GM18907 (cell line): Measurements from ENCODE around the gene LBH.
"Not testable (repeated sequence)": the region's sequence is repeated elsewhere in the genome, so short reads cannot be mapped to it uniquely, and the experiment has no call there.

Source experiments
- ATAC-seq: cut with Tn5 transposase; IDR thresholded peaks from one replicate; pipeline ENCODE4 v1.9.1; 2021; ENCODE audit warnings: mild to moderate bottlenecking, moderate library complexity; ENCODE audit not compliant: unreplicated experiment

LBH gene

DNA sequence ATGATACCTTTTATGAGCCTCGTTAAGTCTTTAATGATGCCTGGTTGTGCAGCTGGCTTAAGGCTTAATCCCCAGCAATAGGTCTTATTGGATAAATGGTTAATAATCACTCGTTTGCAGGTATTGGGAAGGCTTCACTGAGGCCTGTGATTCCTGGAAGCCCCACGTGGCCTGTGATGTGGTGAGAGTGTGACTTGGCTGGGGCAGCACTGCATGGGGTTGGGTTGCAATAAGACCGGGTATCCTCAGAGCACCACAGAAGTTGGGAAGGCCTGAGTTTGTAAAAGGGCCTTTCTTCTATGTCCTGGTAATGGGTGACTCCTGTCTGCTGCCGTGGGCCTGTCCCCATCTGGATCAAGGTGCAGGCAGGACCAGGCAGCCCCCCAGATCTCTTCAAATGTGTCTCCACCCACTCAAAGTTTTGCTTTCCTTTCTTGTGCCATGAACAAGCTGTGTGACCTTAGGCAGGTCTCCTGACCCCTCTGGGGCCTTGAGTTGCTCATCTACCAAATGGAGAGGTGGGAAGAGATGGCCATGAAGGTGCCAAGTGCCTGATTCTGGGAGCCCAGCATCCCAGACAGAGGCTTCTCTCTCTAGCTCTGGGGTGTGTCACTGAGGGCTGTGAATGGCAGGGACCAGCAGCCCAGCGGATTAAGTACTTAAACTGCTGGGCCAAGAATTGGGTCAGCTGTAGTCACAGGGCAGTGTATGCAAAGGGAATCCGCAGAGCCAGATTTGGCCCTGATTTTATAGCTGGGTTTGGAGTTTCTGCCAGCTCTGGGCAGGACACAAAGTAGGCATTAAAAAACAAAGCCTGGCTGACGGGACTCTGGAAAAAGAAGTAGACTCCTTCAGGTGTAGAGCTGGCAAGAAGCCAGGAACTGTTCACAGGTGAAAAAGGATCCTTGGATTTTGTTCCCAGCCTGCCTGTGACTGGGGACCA is 24.4 kb downstream of the LBH start:
- ATAC-seq = no peak

- no peak for ATAC-seq
These were observed 26.2 kb downstream of the LBH start for GRCh38 chr2:30257266-30258214.

GRCh38 chr2:30259071-30259470 is 27.7 kb downstream of the LBH start:
- ATAC-seq = no peak

- no peak for ATAC-seq
These were observed 28.7 kb downstream of the LBH start for GRCh38 chr2:30259827-30260679.

DNA sequence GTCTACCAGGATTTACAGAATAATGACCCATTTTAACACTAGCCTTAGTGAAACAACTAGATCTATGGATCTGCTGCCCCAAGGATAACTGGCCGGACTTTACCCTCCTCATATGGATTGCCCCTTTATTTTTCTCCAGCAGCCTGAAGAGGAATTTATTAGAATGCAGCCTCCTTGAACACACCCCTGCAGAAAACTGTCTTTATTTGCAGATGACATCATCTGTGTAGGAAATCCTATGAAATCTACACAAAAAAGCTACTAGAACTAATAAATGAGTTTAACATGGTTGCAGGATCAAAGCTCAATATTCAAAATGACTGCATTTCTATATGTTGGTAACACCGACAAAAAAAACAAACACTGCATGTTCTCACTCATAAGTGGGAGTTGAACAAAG is 29.6 kb downstream of the LBH start:
- no peak for ATAC-seq

GRCh38 chr2:30261695-30262211 is 30.4 kb downstream of the LBH start:
- no peak for ATAC-seq

- no peak for ATAC-seq
These were observed 31.5 kb downstream of the LBH start for GRCh38 chr2:30262716-30263309.

GRCh38 chr2:30264274-30264673 is 32.9 kb downstream of the LBH start:
- no peak for ATAC-seq

- no peak for ATAC-seq
These were observed 34.0 kb downstream of the LBH start for GRCh38 chr2:30265052-30266015.

DNA sequence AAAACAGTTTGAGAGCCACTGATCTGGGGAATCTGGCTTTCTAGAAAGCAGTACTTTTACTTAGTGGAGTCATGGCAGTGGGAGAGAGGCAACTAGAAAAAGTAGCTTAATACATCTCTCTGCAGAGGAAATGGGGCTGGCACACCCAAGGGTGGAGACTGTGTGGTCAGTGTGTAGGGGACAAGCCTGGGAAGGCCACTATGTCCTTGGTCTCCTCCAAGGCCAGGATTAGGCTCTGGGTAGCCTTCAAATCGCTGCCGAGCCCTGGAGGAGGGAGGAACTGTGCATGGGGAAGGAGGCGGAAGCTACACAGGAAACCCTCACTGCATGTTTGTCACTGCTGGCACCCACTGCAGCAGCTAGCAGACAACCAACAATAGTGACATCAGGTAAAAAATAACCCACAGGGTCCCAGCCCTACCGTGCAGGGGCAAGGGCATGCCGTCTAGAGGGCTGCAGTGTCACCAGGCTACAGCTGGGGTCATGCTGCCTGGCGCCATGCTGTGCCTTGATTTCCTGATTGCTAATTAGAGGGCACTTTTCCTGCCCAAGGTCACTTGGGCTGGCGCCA is 34.8 kb downstream of the LBH start:
- ATAC-seq = peak; percentile 60

- no peak for ATAC-seq
These were observed 35.4 kb downstream of the LBH start for GRCh38 chr2:30266705-30267104.

DNA sequence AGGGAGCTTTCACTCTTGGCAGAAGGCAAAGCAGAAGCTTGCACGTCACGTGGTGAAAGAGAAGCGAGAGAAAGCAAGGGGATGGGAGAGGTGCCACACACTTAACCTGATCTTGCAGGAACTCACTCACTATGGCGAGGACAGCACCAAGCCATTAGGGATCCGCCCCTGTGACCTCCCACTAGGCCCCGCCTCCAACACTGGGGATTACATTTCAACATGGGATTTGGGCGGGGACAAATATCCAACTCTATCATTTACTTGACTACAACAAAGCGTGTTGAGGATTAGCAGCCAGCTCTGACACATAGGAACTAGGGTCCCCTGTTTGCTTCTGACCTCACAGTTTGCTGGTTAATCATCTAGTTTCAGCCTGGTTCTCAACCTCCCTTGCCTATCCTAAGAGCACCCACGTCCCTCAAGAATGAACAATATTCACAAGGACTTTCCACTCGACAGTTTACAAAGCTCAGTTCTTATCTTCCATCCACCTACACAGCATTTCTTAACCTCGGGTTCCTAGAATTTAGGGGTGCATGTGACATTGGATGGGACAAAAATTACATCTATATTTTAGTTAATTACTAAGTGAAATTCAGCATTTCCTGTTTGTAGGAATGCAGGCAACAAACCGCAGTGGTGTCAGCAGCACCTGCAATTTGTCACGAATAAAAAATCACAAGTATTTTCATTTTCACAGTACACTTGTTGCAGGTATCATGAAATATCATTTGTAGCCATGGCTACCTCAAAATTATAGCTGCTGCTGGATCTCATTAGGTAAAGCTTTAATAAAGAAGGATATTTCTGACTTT is 36.0 kb downstream of the LBH start:
- ATAC-seq = no peak

DNA sequence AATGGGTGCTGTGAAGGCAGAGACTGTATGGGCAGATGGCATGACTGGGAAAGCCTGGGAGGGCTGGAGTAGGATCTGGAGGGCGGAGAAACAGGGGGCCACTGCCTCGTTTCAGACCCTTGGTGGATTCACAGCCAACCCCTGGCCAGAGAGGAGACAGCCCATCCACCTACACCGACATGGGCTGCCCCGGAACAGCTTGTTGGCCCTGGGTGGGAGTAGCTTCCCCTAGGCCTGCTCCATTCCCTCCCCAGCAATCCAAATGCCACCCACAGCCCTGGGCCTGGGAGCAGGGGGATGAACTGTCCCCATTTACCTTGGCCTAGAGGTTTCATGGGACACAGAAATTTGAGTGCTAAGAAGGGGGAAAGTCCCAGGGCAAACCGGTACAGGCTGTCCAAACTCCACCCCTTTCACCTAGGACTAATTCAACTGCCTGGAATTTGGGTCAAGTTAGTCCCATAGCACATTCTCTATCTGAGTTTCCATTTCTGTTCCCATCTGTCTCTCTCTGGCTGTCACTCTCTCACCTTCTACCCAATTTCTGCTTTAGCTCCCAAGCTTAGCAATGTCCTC is 37.0 kb downstream of the LBH start:
- ATAC-seq = no peak

DNA sequence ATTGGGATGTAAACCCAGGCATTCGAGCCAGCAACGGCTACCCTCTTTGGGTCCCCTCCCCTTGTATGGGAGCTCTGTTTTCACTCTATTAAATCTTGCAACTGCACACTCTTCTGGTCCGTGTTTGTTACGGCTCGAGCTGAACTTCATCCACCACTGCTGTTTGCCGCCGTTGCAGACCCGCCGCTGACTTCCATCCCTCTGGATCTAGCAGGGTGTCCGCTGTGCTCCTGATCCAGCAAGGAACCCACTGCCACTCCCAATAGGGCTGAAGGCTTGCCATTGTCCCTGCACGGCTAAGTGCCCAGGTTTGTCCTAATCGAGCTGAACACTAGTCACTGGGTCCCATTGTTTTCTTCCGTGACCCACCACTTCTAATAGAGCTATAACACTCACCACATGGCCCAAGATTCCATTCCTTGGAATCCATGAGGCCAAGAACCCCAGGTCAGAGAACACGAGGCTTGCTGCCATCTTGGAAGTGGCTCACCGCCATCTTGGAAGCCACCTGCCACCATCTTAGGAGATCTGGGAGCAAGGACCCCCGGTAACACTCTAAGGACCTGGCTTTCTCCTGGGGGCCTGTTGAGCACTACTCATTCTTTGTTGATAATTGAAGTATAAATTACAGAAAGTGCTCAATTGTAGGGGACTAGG is 37.9 kb downstream of the LBH start:
- ATAC-seq = not testable (repeated sequence)

DNA sequence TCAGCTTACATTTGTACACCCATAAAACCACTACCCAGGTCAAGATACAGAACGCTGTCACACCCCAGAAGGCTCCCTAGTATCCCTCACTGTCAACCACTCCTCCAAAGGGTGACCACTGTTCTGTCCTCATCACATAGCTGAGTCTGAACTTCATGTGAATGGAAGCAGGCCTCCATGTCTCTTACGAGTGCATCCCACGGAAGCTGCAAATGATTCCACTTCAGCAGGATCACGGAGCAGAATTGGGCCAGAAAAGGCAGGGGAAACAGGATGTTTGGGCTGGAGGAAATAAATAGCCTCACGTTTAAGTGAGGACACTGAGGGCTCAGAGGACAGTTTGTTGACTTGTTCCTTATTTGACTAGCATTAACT is 38.4 kb downstream of the LBH start:
- no peak for ATAC-seq

DNA sequence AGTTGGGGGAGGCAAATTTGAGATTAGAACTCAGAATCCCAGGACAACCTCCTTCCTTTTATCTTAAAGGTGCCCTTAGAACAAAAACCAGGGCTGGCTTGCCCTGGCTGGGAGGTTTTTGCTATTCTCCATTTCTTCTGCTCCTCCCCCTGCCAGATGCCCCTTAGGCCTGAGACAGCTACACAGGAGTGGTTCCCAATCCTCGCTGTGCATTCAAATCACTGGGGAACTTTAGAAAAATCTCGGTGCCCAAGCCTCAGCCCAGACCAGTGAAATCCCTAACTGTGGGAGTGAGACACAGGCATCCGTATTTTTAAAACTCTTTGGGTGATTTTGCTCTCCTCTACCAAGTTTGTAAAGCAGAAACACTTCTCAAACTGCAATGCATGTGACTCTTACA is 38.8 kb downstream of the LBH start:
- no peak for ATAC-seq

- no peak for ATAC-seq
These were observed 40.0 kb downstream of the LBH start for GRCh38 chr2:30271301-30271700.
